Activated CD8-positive, alpha-beta memory T cell treated with anti-CD3 and anti-CD28 coated beads for 48 hours (primary cell): ENCODE data around the gene CEP170B.
"Not testable (repeated sequence)": the region's sequence is repeated elsewhere in the genome, so short reads cannot be mapped to it uniquely, and the experiment has no call there.

Experiments
- DNase-seq, 3 experiments: peaks; one replicate each; pipeline ENCODE4 v3.0.0-alpha.2; 2020; ENCODE audit warnings: low read depth in 2 of 3, low spot score in 2 of 3

The CEP170B gene

DNA sequence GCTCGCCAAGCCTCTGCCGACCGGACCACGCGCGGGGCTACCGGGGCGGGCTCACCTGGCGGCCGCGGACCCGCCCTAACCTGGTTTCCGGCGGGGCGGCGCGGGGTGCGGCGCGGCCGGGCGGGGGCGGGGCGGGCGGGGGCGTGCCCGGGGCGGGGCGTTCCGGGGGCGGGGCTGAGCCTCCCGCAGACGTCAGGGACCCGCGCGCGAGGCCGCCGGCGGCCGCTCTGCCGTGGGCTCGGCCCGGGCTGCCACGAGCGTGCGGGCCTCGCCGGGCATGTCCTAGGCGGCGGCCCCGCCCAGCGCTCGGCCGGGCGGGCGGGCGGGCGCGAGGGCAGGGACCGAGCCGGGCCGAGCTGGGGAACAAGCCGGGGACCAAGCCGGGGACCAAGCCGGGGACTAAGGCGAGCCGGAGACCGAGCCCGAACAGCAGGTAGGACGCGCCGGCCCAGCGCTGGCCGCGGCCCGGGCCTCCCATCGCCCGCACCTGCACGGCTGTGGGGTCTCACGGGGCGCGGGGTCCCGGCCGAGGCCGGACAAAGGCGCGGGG, at the start of gene CEP170B:
Gene CEP170B, plus strand, starts transcription at position 188 of the 550 bp plus-strand sequence. CDS start 3,183 bp downstream, outside the sequence.
- no peak for DNase-seq

DNA sequence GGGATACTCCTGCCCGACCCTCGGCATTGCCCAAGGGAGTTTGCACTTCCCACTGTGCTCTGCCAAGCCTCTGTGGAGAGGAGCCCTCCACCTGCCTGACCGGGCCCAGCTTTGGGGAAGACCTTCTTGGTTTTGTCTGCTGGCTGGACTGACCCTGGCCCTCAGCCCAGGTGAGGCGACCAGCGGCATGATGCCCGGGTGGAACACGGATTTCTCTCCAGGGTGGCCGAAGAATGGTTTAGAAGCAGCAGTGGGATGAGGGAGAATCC, 48.5 kb upstream of the CEP170B start:
- DNase-seq: no peak

DNA sequence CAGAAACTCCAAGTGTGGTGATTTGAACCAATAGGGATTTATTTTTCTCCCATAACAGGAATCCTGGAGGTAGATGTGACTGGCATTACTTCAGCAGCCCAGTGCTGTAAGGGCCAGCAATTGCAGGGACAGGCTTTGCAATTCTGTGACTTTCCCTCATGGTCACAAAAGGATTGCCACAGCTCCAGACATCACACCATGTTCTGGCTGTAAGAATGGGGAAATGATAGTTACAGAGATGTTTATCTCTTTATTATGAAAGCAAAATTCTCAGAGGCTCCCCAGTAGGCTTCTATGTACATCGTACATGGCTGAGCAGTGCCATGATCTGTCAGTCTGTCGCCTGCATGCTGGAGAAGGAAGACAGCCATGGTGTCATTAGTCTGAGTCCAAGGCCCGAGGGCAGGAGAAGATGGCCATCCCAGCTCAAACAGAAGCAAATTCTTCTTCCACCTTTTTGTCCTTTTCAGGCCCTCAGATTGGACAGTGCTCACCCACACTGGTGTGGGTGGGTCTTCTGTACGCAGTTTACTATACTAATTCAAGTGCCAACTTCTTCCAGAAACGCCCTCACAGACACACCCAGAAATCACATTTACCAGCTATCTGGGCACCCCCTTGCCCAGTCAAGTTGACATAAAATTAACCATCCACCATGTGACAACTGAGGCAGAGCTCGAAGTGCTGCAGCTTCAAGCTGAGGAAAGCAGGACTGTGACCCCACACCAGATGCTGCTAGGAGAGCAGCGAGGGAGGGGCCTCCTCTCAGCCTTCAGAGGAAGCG, 46.9 kb upstream of the CEP170B start:
- no peak for DNase-seq

DNA sequence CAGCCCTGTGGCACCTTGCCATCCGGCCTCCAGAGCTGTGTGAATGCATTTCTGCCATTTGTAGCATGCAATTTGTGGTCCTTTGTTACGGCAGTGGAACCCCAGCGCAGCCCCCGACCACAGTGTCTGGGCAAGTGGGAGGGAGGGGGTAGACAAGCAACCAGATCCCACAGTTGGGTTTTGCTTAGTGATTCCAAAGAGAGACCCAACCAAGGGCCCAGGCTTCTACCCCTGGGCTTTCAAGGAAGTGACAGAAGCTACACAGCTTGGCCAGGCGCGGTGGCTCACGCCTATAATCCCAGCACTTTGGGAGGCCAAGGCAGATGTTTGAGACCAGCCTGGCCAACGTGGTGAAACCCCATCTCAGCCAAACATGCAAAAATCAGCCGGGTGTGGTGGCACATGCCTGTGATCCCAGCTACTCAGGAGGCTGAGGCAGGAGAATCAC, 46.3 kb upstream of the CEP170B start:
- no peak for DNase-seq

DNA sequence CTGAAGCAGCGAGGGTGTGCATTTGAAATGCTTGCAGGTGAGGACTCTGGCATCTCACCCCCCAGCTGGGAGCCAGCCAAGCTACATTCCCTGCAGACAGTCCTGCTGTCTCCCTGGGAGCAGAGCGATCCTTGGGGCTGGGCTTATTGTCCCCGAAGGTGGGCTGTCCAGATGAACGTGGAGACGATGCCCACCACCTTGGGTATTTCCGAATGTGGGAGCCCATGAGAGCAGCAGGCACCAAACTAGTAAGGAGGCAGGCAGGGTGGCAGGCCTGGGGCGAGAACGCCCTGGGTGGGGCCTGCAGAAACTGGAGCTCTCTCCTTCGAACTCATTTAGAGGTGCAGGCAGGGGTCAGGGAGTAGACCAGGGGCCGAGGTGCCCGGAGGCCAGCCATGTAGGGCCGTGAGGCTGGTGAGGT, 45.7 kb upstream of the CEP170B start:
- no peak for DNase-seq

DNA sequence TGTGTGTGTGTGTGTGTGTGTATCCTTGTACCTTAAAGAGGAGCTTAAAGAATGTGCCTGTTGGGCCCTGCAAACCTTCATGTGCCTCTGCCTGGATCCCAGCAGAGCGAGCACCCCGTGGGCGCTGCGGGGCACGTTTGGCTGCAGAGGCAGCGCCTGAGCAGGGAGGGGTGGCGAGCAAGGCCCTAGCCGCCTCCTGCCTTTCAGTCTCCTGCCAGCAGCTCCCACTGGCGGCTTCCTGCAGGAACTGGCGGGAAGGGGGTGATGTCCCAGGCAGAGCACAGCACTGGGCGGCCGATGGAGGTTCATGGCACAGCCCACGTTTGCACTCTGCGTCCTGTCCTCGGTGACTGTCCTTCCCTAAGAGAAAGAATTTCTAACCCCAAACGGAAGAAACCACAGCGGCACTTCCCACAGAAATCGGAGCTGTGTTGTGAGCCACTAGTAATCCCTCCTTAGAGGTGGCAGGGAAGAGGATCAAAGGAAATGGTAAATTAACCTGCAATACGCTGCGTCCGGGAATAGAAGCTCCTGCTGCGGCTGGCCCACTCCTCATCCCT, 44.3 kb upstream of the CEP170B start:
- DNase-seq: no peak

DNA sequence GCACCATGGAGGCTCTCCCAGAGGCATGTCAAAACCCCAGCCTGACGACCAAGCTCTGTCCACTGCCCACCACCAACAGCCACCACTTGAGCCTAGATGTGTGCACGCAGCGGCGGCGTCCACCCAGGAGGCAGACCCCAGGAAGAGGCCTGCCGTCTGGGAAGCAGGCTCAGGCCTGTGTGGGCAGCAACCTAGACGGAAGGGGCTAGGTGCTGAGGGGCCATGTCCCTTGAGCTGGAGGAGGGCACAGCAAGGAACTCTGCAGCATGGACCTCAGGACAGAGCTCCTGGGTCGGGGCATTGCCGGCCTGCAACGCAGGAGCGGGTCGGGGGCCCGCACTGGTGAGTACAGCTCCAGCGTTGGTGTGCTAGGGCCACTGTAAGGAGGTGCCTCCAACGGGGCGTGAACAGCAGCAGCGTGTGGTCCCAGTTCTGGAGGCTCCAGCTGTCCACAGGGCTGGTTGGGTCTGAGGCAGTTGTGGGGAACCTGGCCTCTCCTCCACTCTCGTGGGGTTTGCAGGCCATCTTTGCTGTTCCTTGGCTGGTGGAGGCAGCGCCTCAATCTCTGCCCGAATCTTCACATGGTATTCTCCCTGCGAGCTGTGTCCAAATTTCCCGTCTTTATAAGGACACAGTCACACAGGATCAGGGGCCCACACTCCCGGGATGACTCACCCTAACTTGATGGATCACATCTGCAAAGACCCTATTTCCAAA, 43.7 kb upstream of the CEP170B start:
- no peak for DNase-seq

DNA sequence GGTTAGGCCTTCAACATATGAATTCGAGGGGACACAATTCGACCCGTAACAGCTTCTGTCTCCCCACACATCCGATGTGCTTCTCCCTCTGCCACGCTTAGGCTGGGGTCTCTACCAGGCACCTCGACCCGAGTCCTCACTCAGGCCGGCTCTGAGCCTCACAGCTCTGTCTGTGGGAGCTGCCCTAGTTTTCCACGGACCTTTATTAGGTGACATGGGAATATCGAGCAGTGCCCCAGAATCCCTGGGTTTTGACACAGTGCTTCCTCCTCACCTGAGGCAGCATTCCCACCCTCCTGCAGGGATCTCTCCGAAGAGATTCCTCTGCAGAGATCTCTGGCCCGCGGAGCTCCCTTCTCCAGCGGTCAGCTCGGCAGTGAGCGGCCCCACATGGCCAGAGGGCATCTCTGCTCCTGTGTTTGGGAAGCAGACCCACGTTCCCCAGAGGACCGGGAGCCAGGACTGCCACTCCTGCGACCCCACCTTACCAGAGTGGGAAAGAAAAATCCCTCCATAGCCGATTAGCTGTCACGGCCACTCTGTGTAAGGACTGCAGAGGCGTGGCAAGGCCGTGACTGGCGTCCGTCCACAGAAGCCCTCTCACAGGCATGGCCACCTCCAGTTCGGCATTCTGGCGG, 43.0 kb upstream of the CEP170B start:
- no peak for DNase-seq

DNA sequence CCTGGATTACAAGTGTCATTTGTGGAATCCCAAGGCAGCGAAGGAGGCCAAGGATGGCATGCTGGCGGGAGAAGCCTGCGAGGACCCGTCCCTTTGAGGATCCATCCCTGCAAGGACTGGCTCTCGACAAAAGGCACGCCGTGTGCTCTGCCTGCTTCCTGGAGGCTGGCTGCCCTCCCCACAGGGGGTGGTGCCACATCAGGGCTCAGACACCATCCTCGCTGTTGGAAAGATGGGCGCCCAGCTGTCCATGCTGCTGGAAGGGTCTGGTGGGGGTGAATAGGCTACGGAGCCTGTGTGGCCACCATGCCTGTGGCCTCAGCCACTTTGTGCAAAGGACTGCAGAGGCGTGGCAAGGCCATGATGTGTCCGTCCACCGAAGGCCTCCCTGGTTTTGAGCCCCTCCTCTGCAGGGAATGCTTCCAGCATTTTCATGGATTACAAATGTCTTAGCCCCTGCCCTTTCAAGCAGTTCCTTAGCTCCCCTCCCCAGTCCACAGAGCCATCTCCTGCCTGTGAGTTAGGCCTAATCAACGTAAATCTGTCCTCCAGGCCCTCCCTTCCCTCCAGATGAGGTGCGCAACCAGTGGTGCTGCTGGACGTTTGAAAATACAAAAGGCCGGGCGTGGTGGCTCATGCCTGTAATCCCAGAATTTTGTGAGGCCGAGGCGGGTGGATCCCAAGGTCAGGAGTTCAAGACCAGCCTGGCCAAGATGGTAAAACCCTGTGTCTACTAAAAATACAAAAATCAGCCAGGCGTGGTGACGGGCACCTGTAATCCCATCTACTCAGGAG, 42.0 kb upstream of the CEP170B start:
- DNase-seq: no peak

DNA sequence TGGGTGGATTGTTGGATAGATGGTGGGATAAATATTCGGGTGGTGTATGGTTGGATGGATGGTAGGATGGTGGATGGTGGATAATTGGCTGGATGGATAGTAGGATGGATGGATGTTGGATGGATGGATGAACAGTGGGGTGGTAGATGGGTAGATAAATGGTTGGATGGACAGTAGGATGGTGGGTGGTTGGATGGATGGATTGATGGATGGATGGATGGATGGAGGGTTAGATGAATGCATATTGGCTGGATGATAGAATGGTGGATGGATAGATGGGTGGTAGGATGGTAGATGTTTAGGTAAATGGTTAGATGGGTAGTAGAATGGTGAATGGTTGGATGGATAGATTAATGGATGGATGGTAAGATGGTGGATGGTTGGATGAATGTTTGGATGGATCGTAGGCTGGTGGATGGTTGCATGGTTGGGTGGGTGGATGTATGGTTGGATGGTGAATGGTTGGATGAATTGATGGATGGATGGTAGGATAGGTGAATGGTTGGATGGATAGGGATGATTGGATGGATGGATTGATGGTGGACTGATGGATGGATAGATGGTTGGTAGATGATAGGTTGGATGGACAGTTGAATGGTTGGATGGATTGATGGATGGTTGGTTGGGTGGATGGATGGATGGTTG, 40.6 kb upstream of the CEP170B start:
- DNase-seq: no peak

DNA sequence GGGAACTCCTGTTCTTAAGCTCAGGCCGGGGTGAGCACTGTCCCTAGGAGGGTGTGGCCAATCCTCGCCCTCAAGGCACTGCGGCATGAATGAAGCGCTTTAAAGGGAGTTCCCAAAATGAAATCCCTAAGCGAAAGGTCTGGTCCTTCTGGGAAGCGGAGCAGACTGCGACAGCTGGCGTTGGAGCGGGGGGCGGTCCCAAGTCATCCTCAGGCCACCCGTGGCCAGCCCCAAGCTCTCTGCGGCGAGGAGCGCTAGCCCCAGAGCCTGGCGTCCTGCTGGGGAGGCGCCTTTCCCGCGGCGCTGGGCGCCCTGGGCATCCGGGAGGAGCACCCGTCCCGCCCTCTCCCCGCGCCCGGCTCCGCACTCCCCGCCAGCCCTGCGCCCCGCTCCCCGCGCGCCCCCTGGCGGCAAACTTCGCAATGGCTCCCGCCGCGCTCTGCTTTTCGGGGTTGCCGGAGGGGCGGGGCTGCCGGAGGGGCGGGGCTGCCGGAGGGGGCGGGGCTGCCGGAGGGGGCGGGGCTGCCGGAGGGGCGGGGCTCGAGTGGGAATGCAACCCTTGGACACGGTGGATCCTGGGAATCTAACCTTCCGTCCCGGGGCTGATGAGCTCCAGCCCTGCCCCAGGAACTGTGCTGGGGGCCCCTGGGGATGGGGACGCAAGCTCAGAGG, 38.7 kb upstream of the CEP170B start:
- peak; percentile 83 to 98 (median 98) for DNase-seq

DNA sequence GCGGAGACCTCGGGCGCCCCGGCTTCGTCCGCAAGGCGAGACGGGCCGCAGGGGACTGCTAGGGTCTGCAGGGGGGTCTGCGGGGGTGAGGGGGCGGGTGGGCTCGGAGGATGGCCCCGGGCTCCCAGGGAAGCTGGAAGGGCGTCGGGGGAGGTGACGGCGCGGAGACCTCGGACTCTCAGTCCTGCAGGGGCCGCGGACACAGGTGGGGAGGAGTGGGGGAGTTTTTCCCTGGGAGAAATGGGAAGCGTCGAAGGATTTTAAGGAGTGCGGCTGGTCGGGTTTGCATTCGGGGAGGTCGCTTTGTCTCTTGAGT, 38.2 kb upstream of the CEP170B start:
- DNase-seq: no peak

DNA sequence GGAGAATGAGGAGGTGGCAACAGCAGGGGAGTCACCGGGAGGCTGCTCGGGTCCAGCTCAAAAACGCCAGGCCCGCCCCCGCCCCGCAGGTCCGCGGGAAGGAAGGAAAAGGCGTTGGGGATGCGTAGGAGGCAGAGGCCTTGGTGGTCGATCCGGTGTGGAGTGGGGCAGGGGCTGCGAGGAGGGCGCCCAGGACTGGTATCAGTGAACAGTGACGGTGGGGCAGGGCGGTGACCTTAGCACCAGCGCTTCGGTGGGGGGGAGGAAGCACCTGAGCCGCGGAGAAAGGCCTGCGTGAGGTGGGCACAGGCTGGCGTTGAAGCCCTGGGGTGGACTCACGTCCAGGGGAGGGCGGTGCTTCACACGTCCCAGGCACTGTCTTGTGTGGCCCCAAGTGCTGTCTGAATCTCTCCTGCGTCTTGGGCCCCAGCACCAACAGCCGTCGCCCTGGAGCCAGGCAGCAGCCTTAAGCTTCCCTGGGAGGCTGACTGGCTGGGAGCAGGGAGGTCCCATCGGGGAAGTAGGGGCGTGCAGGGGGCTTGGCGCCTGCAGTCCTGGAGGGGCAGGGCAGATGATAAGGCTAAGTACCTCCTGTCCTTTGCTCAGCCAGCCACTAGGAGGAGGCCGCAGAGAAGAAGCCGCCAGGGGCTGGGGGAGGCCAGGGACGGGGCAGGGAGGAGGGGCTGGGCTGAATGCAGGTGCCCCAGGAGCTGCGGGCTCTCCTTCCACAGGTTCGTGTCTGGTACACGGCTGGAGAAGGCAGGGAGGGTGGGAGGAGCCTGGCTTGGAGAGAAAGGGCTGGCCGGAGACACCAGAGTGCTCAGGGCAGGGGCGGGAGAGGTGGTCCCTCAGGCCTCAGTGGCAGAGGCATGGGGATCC, 37.7 kb upstream of the CEP170B start:
- peak in 1 of 3 experiments; percentile 14 for DNase-seq

DNA sequence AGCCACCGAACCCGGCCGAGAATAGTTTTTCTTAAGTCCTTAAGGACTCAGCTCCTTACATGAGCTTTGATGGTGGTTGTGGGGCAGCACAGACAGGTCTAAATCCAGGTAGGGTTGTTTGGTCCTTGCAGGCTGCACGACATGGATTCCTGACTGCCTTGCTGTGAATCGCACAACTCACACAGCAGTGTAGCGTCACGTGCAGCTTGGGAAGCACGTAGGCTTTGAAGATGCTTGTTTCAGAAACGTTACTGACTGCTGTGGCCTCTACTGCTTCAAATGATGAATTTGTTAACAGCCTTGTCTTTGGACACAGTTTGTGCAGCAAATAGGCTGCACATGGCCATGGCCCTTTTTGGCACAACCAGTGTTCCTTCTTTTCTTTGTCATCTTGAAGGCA, 34.3 kb upstream of the CEP170B start:
- DNase-seq: no peak

DNA sequence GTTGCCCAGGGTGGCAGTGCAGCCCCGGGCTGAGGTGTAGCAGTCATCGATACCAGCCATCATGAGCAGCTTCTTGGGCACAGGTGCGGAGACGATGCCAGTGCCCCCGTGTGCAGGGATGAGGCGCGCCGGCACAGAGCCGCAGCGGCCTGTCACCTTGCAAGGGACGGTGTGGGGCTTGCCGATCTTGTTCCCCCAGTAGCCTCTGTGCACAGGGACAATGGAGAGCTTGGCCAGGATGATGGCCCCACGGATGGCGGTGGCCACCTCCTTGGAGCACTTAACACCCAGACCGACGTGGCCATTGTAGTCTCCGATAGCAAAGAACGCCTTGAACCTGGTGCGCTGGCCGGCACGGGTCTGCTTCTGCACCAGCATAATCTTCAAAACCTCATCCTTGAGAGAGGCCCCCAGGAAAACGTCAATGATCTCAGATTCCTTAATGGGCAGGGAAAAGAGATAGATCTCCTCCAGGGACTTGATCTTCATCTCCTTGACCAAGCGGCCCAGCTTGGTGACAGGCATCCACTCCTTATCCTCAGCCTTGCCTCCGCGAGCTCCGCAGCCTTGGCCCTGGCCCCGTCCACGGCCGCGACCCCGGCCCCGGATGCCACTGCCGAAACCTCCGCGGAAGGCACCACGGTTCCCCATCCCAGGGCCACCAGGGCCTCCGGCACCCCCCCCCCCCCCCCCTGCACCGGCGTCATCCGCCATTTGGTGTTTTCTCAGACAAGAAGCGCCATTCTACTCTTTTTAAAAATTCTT, 28.7 kb upstream of the CEP170B start:
- not testable (repeated sequence) for DNase-seq

DNA sequence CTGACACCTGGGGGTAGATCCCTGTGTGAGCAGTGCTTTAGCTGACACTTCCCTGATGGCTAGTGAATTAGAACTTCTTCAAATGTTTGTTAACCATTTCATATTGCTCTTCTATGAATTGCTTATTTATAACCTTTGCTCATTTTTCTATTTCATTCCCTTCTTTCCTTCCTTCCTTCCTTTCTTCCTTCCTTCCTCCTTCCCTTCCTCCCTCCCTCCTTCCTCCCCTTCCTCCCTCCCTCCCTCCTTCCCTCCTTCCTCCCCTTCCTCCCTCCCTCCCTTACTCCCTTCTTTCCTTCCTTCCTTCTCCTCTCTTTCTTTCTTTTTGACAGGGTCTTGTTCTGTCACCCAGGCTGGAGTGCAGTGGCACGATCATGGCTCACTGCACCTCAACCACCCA, 23.3 kb upstream of the CEP170B start:
- no peak for DNase-seq

DNA sequence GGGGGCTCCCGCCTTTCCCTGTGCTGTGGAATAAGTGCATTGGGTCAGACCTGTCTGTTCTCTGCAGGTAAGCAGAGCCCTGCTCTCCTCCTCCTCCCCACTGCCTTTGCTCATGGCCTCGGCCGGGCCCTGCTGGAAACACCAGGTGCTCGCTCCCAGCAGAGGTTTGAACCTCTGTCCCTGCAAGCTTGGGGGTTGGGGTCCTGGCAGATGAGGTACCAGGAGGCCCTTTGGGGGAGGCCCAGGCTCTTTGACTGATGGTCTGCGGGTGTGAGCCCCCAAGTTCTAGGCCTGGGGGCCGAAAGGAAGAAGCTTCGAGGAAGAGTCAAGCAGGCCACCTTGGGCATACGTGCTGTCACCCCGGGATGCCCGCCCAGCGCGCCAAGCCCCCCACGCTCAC, 22.1 kb upstream of the CEP170B start:
- DNase-seq: no peak
